HG03039 (cell line): ENCODE data around the gene PDGFRB.

Source experiments
- ATAC-seq: cut with Tn5 transposase; IDR thresholded peaks from one replicate; pipeline ENCODE4 v1.9.1; 2021; ENCODE audit warnings: mild to moderate bottlenecking, moderate library complexity; ENCODE audit not compliant: unreplicated experiment

Gene PDGFRB

DNA sequence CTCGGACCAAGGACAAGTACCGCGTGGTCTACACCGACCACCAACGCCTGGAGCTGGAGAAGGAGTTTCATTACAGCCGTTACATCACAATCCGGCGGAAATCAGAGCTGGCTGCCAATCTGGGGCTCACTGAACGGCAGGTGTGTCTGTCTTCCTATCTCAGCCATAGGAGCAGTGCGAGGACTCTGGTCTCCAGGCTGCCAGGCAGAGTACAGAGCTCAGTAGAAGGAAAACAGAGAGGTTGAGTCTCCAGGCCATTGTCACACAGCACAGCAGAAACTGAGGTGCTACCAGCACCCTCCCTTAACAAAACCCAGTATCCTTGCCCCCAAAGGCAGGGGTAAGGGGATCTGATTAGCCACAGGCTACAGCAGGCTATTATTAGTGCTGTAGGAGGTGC lies 27.1 kb upstream of the PDGFRB start:
- ATAC-seq, result no peak

- ATAC-seq, result no peak
Observed at GRCh38 chr5:150181766-150182545, 26.3 kb upstream of the PDGFRB start.

- ATAC-seq, result no peak
Observed at GRCh38 chr5:150181027-150181426, 25.4 kb upstream of the PDGFRB start.

- ATAC-seq, result no peak
Observed at GRCh38 chr5:150180241-150181026, 24.8 kb upstream of the PDGFRB start.

- no peak for ATAC-seq
Observed at GRCh38 chr5:150179019-150179620, 23.5 kb upstream of the PDGFRB start.

DNA sequence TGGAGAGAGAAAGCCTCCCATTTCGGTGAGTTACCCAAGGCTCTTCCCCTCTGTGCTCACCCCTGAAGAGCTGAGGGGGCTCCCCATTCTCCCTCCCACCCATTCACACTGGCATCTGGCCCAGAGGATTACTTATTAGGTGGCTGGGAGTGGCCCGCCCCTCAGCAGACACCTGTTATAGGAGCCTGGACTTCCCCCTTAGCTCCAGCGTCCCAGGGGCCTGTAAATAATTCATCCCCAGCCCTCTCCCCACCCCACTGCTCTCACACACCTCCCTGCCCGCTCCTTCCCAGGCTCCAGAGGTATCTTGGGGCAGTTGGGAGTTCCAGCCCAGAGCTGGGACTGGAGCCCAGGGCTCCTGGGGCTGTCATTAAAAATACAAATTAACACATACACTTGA lies 22.6 kb upstream of the PDGFRB start:
- no peak for ATAC-seq

- ATAC-seq, result no peak
Observed at GRCh38 chr5:150177721-150178120, 22.1 kb upstream of the PDGFRB start.

DNA sequence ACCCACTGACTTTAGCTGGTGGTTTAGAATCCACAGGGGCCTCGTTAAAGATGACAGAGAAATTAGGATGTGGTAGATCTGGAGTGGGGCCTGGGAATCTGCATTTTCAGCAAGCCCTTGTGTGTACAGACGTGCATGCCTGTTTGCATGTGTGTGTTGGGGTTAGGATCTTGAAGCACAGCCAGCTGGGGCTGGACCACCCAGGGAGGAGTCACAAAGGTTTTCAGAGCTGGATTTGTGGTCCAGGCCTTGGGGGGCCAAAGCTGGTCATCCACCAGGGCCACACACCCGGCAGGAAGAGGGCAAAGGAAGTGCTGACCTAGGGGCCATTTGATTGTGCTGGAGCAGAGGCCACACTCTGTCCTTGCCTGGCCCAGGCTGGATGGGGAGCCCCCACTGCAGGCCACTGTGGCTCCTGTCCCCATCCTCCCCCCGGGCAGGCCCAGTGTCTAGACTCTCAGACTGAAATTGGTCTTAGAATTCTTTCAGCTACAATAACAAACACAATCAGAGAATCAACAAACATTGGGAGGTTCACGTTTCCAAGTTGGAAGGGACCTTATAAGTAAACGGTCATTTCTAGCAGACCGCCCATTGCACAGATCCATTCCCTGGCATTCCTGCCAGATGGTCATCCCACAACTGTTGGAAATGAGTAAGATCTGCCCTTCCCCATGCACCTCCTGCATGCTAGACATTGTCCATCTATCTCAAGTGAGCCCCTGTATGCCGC lies 21.3 kb upstream of the PDGFRB start:
- ATAC-seq, result no peak

DNA sequence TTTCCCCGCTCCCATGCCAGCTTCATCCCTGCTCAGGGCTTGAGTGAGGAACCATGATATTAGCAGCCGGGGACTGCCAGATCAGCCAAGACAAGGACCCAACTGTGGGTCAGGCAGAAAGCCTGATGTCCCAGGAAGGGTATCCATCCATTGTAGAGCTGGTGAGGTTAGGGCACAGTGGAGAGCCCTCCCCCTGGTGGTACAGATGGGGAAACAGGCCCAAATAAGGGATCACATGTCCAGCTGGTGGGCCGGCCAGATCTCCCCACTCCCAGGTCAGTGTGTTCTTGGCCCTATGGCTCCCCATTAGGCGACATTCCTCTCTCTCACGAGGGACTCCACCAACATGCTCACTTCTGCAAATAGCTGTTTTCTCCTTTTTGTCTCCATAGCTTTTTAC lies 19.9 kb upstream of the PDGFRB start:
- ATAC-seq, result no peak

- no peak for ATAC-seq
Observed at GRCh38 chr5:150175076-150175475, 19.4 kb upstream of the PDGFRB start.

DNA sequence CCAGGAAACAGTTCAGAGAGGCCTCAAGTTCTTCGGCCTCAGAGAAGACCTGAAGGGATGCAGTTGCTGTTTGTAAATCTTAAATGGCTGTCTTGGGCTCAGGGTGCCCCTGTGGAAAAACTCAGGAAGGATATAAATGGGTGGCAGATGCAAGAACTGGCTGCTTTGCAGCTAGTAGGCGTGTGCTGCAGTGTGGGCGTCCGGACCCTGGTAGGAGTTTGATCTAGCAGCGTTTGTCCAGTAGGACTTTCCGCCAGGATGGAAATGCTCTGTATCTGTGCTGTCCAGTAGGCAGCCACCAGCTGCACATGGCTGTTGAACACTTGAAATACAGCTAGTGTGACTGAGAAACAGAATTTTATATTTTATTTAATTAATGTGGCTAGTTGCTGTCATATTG lies 18.6 kb upstream of the PDGFRB start:
- no peak for ATAC-seq

DNA sequence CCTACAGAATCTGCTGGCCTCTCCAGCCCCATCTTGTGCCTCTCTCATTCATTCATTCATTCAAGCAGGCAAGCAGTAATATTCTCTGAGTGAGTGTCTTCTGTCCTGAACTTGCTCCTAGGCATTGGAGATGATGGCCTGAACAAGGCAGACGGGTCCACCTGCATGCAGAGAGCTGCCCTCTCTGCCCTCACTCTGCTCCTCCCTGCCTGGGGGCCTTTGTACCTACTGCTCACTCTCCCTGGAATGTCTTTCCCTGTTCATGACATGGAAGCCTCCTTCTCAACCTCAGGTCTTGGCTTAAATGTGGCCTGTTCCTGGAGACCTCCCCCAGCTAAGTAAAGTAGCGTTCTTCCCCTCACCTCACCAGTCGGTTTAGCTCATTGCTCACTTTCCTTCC lies 17.5 kb upstream of the PDGFRB start:
- no peak for ATAC-seq

DNA sequence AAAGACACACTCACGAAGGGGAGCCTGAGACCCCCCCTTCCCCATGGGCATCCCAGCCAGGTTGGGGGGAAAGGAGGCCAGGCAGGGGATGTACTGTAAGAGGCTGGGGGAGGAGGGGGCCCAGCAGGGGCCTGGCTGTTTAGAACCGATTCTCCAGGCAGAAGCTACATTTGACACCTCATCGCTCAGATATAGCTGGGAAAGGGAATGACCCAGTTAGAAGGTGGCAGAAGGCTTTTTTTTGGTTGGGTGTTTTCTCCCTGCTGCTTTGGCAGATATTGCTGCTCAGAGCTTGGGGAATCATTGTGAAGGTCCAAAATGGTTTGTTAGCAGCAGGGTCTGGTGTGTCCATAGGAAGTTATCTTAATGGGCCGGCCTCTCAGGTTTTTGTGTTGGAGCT lies 16.9 kb upstream of the PDGFRB start:
- no peak for ATAC-seq

DNA sequence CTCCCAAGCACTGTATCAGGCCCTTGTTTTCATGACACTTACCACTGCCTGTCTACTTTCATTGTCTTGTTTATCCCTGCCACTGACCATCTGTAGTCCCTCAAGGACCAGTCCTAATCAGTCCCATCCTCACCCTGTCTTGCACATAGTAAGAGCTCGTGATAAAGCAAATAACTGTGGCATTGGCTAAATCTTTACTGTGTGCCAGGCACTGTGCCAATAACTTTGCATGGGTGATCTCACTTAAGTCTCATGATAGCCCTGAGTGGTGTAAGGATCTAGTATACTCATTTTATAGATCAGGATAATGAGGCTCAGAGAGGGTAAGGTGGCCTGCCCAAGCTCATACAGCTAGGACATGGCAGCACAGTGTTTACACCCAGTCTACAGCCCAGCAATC lies 16.5 kb upstream of the PDGFRB start:
- no peak for ATAC-seq

DNA sequence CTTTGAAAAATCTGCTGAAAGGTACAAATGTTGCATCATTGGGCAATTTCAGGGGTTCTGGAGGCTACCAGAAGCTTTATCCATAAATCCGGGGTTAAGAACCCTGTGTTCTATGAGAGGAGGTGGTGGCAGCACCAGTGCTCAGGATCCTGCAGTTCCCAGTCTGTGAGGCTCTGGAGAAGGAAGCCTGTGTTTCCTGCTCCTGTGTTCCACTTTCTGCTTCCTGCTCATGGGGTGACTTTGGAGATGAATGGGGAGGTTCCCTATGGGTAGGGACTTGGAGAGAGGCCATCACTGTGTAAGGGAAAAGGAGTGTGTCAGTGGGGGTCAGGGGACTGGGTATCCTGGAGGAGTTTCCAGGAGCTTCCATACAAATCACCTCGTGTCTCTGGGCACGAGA lies 13.2 kb upstream of the PDGFRB start:
- ATAC-seq, result no peak

GRCh38 chr5:150167908-150168307 lies 12.3 kb upstream of the PDGFRB start:
- no peak for ATAC-seq

GRCh38 chr5:150167512-150167850 lies 11.8 kb upstream of the PDGFRB start:
- no peak for ATAC-seq

DNA sequence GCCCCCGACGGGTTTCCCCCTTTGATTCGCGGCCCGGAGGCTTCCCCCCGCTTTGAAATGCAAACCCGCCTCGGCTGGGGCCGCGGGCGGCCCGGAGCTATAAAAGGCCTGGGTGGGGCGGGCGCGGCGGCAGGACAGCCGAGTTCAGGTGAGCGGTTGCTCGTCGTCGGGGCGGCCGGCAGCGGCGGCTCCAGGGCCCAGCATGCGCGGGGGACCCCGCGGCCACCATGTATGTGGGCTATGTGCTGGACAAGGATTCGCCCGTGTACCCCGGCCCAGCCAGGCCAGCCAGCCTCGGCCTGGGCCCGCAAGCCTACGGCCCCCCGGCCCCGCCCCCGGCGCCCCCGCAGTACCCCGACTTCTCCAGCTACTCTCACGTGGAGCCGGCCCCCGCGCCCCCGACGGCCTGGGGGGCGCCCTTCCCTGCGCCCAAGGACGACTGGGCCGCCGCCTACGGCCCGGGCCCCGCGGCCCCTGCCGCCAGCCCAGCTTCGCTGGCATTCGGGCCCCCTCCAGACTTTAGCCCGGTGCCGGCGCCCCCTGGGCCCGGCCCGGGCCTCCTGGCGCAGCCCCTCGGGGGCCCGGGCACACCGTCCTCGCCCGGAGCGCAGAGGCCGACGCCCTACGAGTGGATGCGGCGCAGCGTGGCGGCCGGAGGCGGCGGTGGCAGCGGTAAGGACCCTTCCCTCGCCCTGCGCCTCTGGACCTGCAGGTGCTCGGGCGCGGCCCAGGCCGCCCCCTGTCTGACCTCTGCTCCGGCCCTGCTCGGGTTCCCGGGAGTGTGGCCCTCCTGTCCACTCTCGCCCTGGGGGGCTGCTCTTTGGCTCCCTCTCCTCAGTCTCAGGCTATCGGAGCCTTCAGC lies 11.2 kb upstream of the PDGFRB start, which contains the start of gene CDX1:
Gene CDX1, plus strand, starts transcription at position 129 of the 862 bp plus-strand sequence. Its CDS starts 99 bp downstream, at position 228.
- no peak for ATAC-seq

GRCh38 chr5:150166037-150166649 lies 10.5 kb upstream of the PDGFRB start:
- ATAC-seq, result no peak
